ENCODE data around the gene ENSA.

ENSA gene

GRCh38 chr1:150621497-150622302, 7.7 kb downstream of the ENSA start:
- peaks cover 7% of the 10 kb centered on the region for H3K4me1 ChIP-seq (ENCODE audit: control insufficient read depth, insufficient read depth, low read length)

GRCh38 chr1:150620919-150621318, 8.5 kb downstream of the ENSA start:
- H3K36me3 ChIP-seq (ENCODE audit: control insufficient read depth, insufficient read depth, low read length), result peaks cover 90% of the 10 kb centered on the region
- peaks cover 7% of the 10 kb centered on the region for H3K4me1 ChIP-seq (ENCODE audit: control insufficient read depth, insufficient read depth, low read length)
- H3K27me3 ChIP-seq (ENCODE audit: control insufficient read depth, insufficient read depth, low read length), result no peaks in the 10 kb centered on the region
- no peak overlapping the region for H3K4me3 ChIP-seq (ENCODE audit: low read depth, low read length)
- no peak overlapping the region for H3K27ac ChIP-seq (ENCODE audit: low read depth, low read length)
- H3K9ac ChIP-seq (ENCODE audit: low read length), result no peak overlapping the region
- H3K9me3 ChIP-seq (ENCODE audit: control insufficient read depth, insufficient read depth, low read depth, low read length), result no peaks in the 10 kb centered on the region

More at GRCh38 chr1:150621497-150622302, 7.7 kb downstream of the ENSA start:
- Histone ChIP-seq H3K27ac (ENCODE audit: low read depth, low read length) (no peak overlapping the region), H3K36me3 (ENCODE audit: control insufficient read depth, insufficient read depth, low read length) (peaks cover 91% of the 10 kb centered on the region), H3K4me3 (ENCODE audit: low read depth, low read length) (no peak overlapping the region), H3K9me3 (ENCODE audit: control insufficient read depth, insufficient read depth, low read depth, low read length) (no peaks in the 10 kb centered on the region), H3K9ac (ENCODE audit: low read length) (no peak overlapping the region), H3K27me3 (ENCODE audit: control insufficient read depth, insufficient read depth, low read length) (no peaks in the 10 kb centered on the region)

- Histone ChIP-seq H3K4me1 (ENCODE audit: control insufficient read depth, insufficient read depth, low read length) (peaks cover 7% of the 10 kb centered on the region), H3K36me3 (ENCODE audit: control insufficient read depth, insufficient read depth, low read length) (peaks cover 90% of the 10 kb centered on the region), H3K9ac (ENCODE audit: low read length) (no peak overlapping the region), H3K9me3 (ENCODE audit: control insufficient read depth, insufficient read depth, low read depth, low read length) (no peaks in the 10 kb centered on the region), H3K27ac (ENCODE audit: low read depth, low read length) (no peak overlapping the region), H3K4me3 (ENCODE audit: low read depth, low read length) (no peak overlapping the region), H3K27me3 (ENCODE audit: control insufficient read depth, insufficient read depth, low read length) (no peaks in the 10 kb centered on the region)
Observed at GRCh38 chr1:150619576-150620509, 9.6 kb downstream of the ENSA start.

- no peak overlapping the region for H3K4me3 ChIP-seq (ENCODE audit: low read depth, low read length)
- H3K9me3 ChIP-seq (ENCODE audit: control insufficient read depth, insufficient read depth, low read depth, low read length), result no peaks in the 10 kb centered on the region
- H3K36me3 ChIP-seq (ENCODE audit: control insufficient read depth, insufficient read depth, low read length), result peaks cover 78% of the 10 kb centered on the region
- H3K9ac ChIP-seq (ENCODE audit: low read length), result peak overlapping the region; percentile 42
- no peaks in the 10 kb centered on the region for H3K27me3 ChIP-seq (ENCODE audit: control insufficient read depth, insufficient read depth, low read length)
- H3K27ac ChIP-seq (ENCODE audit: low read depth, low read length), result peak overlapping the region; percentile 51; the same call in 1 of the 2 replicates
- H3K4me1 ChIP-seq (ENCODE audit: control insufficient read depth, insufficient read depth, low read length), result peaks cover 6% of the 10 kb centered on the region; the same call in 1 of the 2 replicates
Observed at GRCh38 chr1:150615346-150616201, 13.8 kb downstream of the ENSA start.

- H3K27me3 ChIP-seq (ENCODE audit: control insufficient read depth, insufficient read depth, low read length), result no peaks in the 10 kb centered on the region
- peak overlapping the region; percentile 9; the same call in 1 of the 2 replicates for H3K27ac ChIP-seq (ENCODE audit: low read depth, low read length)
- no peak overlapping the region for H3K9ac ChIP-seq (ENCODE audit: low read length)
- H3K4me1 ChIP-seq (ENCODE audit: control insufficient read depth, insufficient read depth, low read length), result peaks cover 10% of the 10 kb centered on the region
- peaks cover 68% of the 10 kb centered on the region for H3K36me3 ChIP-seq (ENCODE audit: control insufficient read depth, insufficient read depth, low read length)
- H3K4me3 ChIP-seq (ENCODE audit: low read depth, low read length), result no peak overlapping the region
- H3K9me3 ChIP-seq (ENCODE audit: control insufficient read depth, insufficient read depth, low read depth, low read length), result no peaks in the 10 kb centered on the region
Observed at GRCh38 chr1:150613061-150613920, 16.1 kb downstream of the ENSA start.

- H3K36me3 ChIP-seq (ENCODE audit: control insufficient read depth, insufficient read depth, low read length), result peaks cover 56% of the 10 kb centered on the region
- H3K27ac ChIP-seq (ENCODE audit: low read depth, low read length), result no peak overlapping the region; the same call in 1 of the 2 replicates
- H3K9ac ChIP-seq (ENCODE audit: low read length), result no peak overlapping the region
- H3K4me3 ChIP-seq (ENCODE audit: low read depth, low read length), result no peak overlapping the region
- H3K27me3 ChIP-seq (ENCODE audit: control insufficient read depth, insufficient read depth, low read length), result no peaks in the 10 kb centered on the region
- H3K4me1 ChIP-seq (ENCODE audit: control insufficient read depth, insufficient read depth, low read length), result peaks cover 10% of the 10 kb centered on the region
- no peaks in the 10 kb centered on the region for H3K9me3 ChIP-seq (ENCODE audit: control insufficient read depth, insufficient read depth, low read depth, low read length)
Observed at GRCh38 chr1:150612014-150612345, 17.4 kb downstream of the ENSA start.

- Histone ChIP-seq H3K9ac (ENCODE audit: low read length) (no peak overlapping the region), H3K36me3 (ENCODE audit: control insufficient read depth, insufficient read depth, low read length) (peaks cover 44% of the 10 kb centered on the region), H3K27me3 (ENCODE audit: control insufficient read depth, insufficient read depth, low read length) (no peaks in the 10 kb centered on the region), H3K27ac (ENCODE audit: low read depth, low read length) (no peak overlapping the region), H3K4me1 (ENCODE audit: control insufficient read depth, insufficient read depth, low read length) (peaks cover 10% of the 10 kb centered on the region), H3K4me3 (ENCODE audit: low read depth, low read length) (no peak overlapping the region), H3K9me3 (ENCODE audit: control insufficient read depth, insufficient read depth, low read depth, low read length) (no peaks in the 10 kb centered on the region)
Observed at GRCh38 chr1:150610576-150610975, 18.8 kb downstream of the ENSA start.

GRCh38 chr1:150609732-150610131, 19.7 kb downstream of the ENSA start:
- peak overlapping the region; percentile 58; the same call in 1 of the 2 replicates for H3K27ac ChIP-seq (ENCODE audit: low read depth, low read length)
- no peaks in the 10 kb centered on the region for H3K27me3 ChIP-seq (ENCODE audit: control insufficient read depth, insufficient read depth, low read length)
- H3K4me3 ChIP-seq (ENCODE audit: low read depth, low read length), result no peak overlapping the region
- H3K36me3 ChIP-seq (ENCODE audit: control insufficient read depth, insufficient read depth, low read length), result peaks cover 36% of the 10 kb centered on the region
- no peaks in the 10 kb centered on the region for H3K9me3 ChIP-seq (ENCODE audit: control insufficient read depth, insufficient read depth, low read depth, low read length)
- H3K4me1 ChIP-seq (ENCODE audit: control insufficient read depth, insufficient read depth, low read length), result peaks cover 10% of the 10 kb centered on the region
- H3K9ac ChIP-seq (ENCODE audit: low read length), result no peak overlapping the region

- no peaks in the 10 kb centered on the region for H3K9me3 ChIP-seq (ENCODE audit: control insufficient read depth, insufficient read depth, low read depth, low read length)
- H3K36me3 ChIP-seq (ENCODE audit: control insufficient read depth, insufficient read depth, low read length), result peaks cover 21% of the 10 kb centered on the region
- no peaks in the 10 kb centered on the region for H3K27me3 ChIP-seq (ENCODE audit: control insufficient read depth, insufficient read depth, low read length)
- H3K9ac ChIP-seq (ENCODE audit: low read length), result no peak overlapping the region
- H3K4me3 ChIP-seq (ENCODE audit: low read depth, low read length), result no peak overlapping the region
- peaks cover 22% of the 10 kb centered on the region for H3K4me1 ChIP-seq (ENCODE audit: control insufficient read depth, insufficient read depth, low read length)
- no peak overlapping the region for H3K27ac ChIP-seq (ENCODE audit: low read depth, low read length)
Observed at GRCh38 chr1:150606463-150607142, 22.8 kb downstream of the ENSA start.

All from HUES6 (cell line).